ENCODE results near the gene ARID3A.

- TF ChIP-seq POLR2A (IDR thresholded peaks at IDR 0.05; ENCODE audit: low read length), result no peak
- no peak for TF ChIP-seq GATA1 (IDR thresholded peaks at IDR 0.05; ENCODE audit: low read depth, low read length)
Observed at GRCh38 chr19:1020868-1021425, 95.1 kb downstream of the ARID3A start, which contains the start of gene TMEM259.

All from erythroblast (primary cell).